T-cell (primary cell): ENCODE measurements around the gene RBM18. TPM values are rescaled to one million over a fixed set of nuclear protein-coding genes. Genes with fewer than 3 reads are reported as not detected.

Experiments used
- ATAC-seq, 4 experiments: fragments of 200-7000 bp in 3 of 4; fragments of 150-1000 bp in 1 of 4; cut with Tn5 transposase; replicated peaks in 1 of 4; 1 replicate in 3 of 4; 2 replicates in 1 of 4; pipeline ENCODE4 v1.10.0; 2021; ENCODE audit warnings: moderate library complexity in 3 of 4, mild to moderate bottlenecking in 2 of 4, moderate number of reproducible peaks in 1 of 4
- CTCF ChIA-PET, 2 donors: fragments of 300-600 bp; sonication (Branson Sonifier 250); formaldehyde crosslinking; loops; one replicate each; lab custom pipeline; 2022; ENCODE audit warnings: antibody characterized with exemption in 2 of 2; lab: Charles Lee
- POLR2A ChIA-PET, 2 donors: fragments of 300-600 bp; sonication (Branson Sonifier 250); formaldehyde crosslinking; loops; one replicate each; lab custom pipeline; 2022; ENCODE audit warnings: antibody characterized with exemption in 2 of 2; lab: Charles Lee
- DNase-seq, 35 experiments: peaks; one replicate each; pipeline versions ENCODE4 v3.0.0 to v3.0.0-alpha.2; 2013 to 2023
- H3K27ac ChIP-seq: one replicate; pipeline ENCODE4 v1.5.1; 2013; ENCODE audit warnings: low read length
- H3K27me3 ChIP-seq, 2 experiments: replicated peaks in 1 of 2; 1 replicate in 1 of 2; 2 replicates in 1 of 2; pipeline versions ENCODE4 v1.6.1 to v1.7.0; 2013; ENCODE audit warnings: low read length in 1 of 2, mixed read lengths in 1 of 2; ENCODE audit not compliant: control insufficient read depth in 2 of 2, insufficient read depth in 2 of 2; ENCODE audit errors: extremely low read depth in 1 of 2
- H3K36me3 ChIP-seq, 2 donors: 1 replicate in 1 of 2; 2 replicates in 1 of 2; pipeline versions ENCODE4 v1.6.1 to v1.7.0; 2013; ENCODE audit warnings: low read length in 1 of 2; ENCODE audit not compliant: control insufficient read depth in 2 of 2, insufficient read depth in 1 of 2; ENCODE audit errors: extremely low read depth in 1 of 2
- H3K4me1 ChIP-seq, 2 experiments: 1 replicate in 1 of 2; 2 replicates in 1 of 2; pipeline versions ENCODE4 v1.6.1 to v1.7.0; 2013; ENCODE audit warnings: low read length in 2 of 2, mixed read lengths in 1 of 2; ENCODE audit not compliant: insufficient read depth in 2 of 2, control insufficient read depth in 1 of 2; ENCODE audit errors: extremely low read depth in 1 of 2
- H3K4me3 ChIP-seq, 2 donors: 1 replicate in 1 of 2; 2 replicates in 1 of 2; pipeline versions ENCODE4 v1.5.1 to v1.7.0; 2013; ENCODE audit warnings: mild to moderate bottlenecking in 2 of 2, low read length in 1 of 2, moderate library complexity in 1 of 2; ENCODE audit not compliant: control insufficient read depth in 1 of 2; ENCODE audit errors: extremely low read depth in 1 of 2
- H3K9me3 ChIP-seq: 2 replicates; pipeline ENCODE4 v1.7.0; 2013
- H3K27ac Mint-ChIP-seq, 2 donors: one replicate each; pipeline ENCODE4 v1.8.0; 2020 to 2021; ENCODE audit warnings: mild to moderate bottlenecking in 2 of 2, mixed read lengths in 2 of 2
- H3K27me3 Mint-ChIP-seq, 2 donors: one replicate each; pipeline ENCODE4 v1.8.0; 2021 to 2022; ENCODE audit warnings: mixed read lengths in 2 of 2
- H3K36me3 Mint-ChIP-seq: one replicate; pipeline ENCODE4 v1.8.0; 2021; ENCODE audit warnings: mixed read lengths
- H3K4me1 Mint-ChIP-seq, 3 donors: one replicate each; pipeline ENCODE4 v1.8.0; 2020 to 2022; ENCODE audit warnings: mixed read lengths in 3 of 3, mild to moderate bottlenecking in 1 of 3
- H3K4me3 Mint-ChIP-seq, 3 donors: one replicate each; pipeline ENCODE4 v1.8.0; 2020 to 2022; ENCODE audit warnings: mild to moderate bottlenecking in 3 of 3, mixed read lengths in 3 of 3, moderate library complexity in 3 of 3
- H3K9me3 Mint-ChIP-seq, 3 donors: one replicate each; pipeline ENCODE4 v1.8.0; 2020 to 2022; ENCODE audit warnings: mixed read lengths in 3 of 3
- WGBS: methylation state at CpG from one replicate; pipeline ENCODE4 v1.1.5; 2013; ENCODE audit warnings: missing lambda C conversion rate; ENCODE audit not compliant: insufficient coverage; 5-methylcytosine and 5-hydroxymethylcytosine counted together
- total RNA-seq, 35 experiments: library from RNA in 6 of 35; stranded (reverse) in 6 of 35; fragments of 120-200 nt in 1 of 35; gene quantifications; one replicate each; pipeline versions ENCODE4 v1.2.1 to v1.2.4 and lab custom pipeline; 2013 to 2026

Gene RBM18
- total RNA-seq, 5 donors from 2014 or later (not counting 1 experiment from before 2014, with no cell fraction given) = 15.8 to 19.9 (median 17.5) TPM

DNA sequence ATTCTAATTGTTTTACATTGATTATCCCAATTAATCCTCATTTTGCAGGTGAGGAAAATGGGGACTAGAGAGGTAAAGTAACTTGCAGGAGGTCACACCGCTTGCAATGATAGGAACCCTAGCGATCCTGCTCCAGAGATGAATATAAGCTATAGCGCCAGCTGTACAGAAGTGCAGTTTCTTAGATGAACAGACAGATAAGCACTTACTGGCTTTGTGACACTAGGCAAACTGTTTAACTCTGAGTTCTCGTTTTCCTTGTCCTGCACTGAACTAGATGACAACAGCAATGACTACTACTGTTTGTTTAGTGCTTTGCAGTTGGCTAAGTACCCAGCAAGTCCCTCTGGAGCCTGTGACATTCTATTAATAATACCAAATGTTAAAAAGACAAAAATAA lies 47.0 kb downstream of the RBM18 start:
- no peak overlapping the region for H3K27ac Mint-ChIP-seq
- DNase-seq (no peak), ATAC-seq (no peak)
- H3K36me3 ChIP-seq = no peaks in the 10 kb centered on the region
- no peak overlapping the region for H3K27ac ChIP-seq
- H3K4me3 Mint-ChIP-seq = peak overlapping the region in 1 of 3 donors; percentile 71
- no peaks in the 10 kb centered on the region for H3K9me3 ChIP-seq
- H3K4me3 ChIP-seq = no peak overlapping the region
- POLR2A ChIA-PET = no interaction called here
- no peaks in the 10 kb centered on the region for H3K36me3 Mint-ChIP-seq
- peaks cover 3 to 39% of the 10 kb centered on the region in 2 experiments for H3K4me1 ChIP-seq
- no peaks in the 10 kb centered on the region for H3K9me3 Mint-ChIP-seq
- peaks cover 3 to 84% of the 10 kb centered on the region in 2 experiments for H3K27me3 ChIP-seq
- CTCF ChIA-PET = no interaction called here
- peaks cover 76 to 89% of the 10 kb centered on the region in 2 donors for H3K27me3 Mint-ChIP-seq
- WGBS = 14% methylated on average over 4 of the region's 4 CpGs
- peaks cover 36 to 45% (median 39%) of the 10 kb centered on the region in 3 donors for H3K4me1 Mint-ChIP-seq

DNA sequence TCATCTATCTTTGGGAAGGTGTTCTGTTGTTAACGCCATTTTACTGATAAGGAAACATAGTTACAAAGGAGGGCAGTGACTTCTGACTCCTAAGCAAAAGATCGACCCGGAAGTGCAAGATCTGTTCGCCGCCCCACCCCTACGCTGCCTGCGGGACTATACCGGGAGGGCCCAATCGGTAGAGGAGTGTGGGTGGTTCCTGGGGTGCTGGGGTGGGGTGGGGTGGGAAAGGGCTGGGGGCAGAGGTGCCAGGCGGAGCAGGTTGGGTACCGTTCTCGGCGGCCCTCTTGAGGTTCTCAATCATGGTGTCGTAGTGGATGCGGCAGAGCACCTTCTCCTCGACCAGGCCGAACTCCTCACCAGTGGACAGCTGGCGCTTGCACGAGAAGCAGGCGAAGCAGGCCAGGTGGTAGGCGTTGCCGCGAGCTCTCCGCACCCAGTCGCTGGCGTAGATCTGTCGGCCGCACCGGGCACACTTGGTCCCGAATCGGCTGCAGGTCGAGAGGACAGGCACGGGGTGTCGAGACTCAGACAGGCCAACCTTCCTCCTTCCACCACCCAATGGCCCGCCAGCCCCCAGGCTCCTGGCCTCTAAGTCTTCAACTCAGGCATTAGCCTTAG lies 47.7 kb downstream of the RBM18 start:
- ChIA-PET CTCF (no interaction called here), POLR2A (no interaction called here)
- H3K4me1 Mint-ChIP-seq = peaks cover 36 to 43% (median 41%) of the 10 kb centered on the region in 3 donors
- WGBS = 95% methylated on average over 23 of the region's 35 CpGs
- no peaks in the 10 kb centered on the region for H3K36me3 Mint-ChIP-seq
- Histone ChIP-seq H3K36me3 (no peaks in the 10 kb centered on the region), H3K27ac (no peak overlapping the region), H3K27me3 (peaks cover 2 to 83% of the 10 kb centered on the region in 2 experiments), H3K4me3 (no peak overlapping the region), H3K9me3 (no peaks in the 10 kb centered on the region), H3K4me1 (peaks cover 3 to 39% of the 10 kb centered on the region in 2 experiments)
- peaks cover 76 to 89% of the 10 kb centered on the region in 2 donors for H3K27me3 Mint-ChIP-seq
- H3K27ac Mint-ChIP-seq = no peak overlapping the region
- no peak overlapping the region for H3K4me3 Mint-ChIP-seq
- H3K9me3 Mint-ChIP-seq = no peaks in the 10 kb centered on the region
- ATAC-seq (no peak), DNase-seq (no peak)

DNA sequence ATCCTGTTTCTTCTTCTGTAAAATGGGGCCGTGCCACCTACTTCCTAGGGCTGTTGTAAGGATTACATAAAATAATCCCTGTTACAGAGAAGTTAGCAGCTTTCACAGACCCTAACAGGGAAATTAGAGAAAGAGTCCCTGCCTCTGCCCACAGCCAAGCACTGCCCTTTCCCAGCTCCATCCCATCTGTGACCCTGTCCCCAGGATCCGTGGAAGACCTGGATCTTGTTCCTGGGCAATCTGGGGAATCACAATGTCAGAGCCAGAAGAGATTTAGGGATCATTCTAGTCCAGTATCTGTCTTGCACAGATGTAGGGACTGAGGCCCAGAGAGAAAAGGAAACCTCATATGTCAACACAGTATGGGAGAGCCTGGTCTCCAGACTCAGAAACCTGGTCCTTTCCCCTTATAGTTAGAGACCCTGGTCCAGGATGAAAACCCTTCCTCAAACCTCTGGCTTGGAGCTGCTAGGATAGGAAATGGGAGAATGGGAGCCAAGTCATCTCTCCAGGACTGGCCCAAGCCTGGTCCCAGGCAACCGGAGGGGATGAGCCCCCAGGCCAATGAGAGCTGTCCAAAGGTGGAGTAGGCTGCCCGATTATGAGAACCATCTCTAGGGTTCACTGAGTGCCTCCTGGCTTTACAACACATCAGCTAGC lies 48.4 kb downstream of the RBM18 start:
- Mint-ChIP-seq H3K4me3 (no peak overlapping the region), H3K9me3 (no peaks in the 10 kb centered on the region), H3K4me1 (peaks cover 36 to 43% (median 41%) of the 10 kb centered on the region in 3 donors), H3K36me3 (no peaks in the 10 kb centered on the region), H3K27ac (no peak overlapping the region), H3K27me3 (peaks cover 76 to 89% of the 10 kb centered on the region in 2 donors)
- ATAC-seq = no peak
- ChIA-PET CTCF (interaction anchor here in 1 of 2 donors (0.6 kb wide), 1 partner anchor 69 kb away, joined by 4 read pairs; no protein-coding TSS in a partner anchor), POLR2A (no interaction called here)
- Histone ChIP-seq H3K27ac (no peak overlapping the region), H3K27me3 (peaks cover 0 to 83% of the 10 kb centered on the region in 2 experiments), H3K9me3 (no peaks in the 10 kb centered on the region), H3K4me1 (peaks cover 3 to 37% of the 10 kb centered on the region in 2 experiments), H3K36me3 (no peaks in the 10 kb centered on the region), H3K4me3 (no peak overlapping the region)
- no peak for DNase-seq
- 71% methylated on average over 1 of the region's 4 CpGs for WGBS

DNA sequence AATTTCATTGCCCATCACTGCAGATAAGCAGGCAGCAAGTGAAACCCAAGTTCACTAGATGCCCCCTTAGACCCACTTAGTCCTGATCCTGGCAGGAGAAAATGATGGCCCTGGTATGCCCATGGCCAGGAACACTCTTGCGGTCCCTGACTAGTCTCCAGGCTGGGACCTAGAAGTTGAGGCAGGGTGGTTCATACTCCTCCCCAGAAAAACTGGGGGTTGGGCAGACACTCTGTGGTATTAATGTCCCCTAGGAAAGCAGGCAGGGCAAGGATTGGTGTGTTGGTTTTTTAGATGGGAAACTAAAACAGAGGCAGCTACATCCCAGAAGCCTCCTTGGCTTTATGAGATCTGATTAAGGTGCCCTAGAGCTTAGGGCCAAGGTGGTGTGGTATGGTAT lies 49.0 kb downstream of the RBM18 start:
- POLR2A ChIA-PET = no interaction called here

DNA sequence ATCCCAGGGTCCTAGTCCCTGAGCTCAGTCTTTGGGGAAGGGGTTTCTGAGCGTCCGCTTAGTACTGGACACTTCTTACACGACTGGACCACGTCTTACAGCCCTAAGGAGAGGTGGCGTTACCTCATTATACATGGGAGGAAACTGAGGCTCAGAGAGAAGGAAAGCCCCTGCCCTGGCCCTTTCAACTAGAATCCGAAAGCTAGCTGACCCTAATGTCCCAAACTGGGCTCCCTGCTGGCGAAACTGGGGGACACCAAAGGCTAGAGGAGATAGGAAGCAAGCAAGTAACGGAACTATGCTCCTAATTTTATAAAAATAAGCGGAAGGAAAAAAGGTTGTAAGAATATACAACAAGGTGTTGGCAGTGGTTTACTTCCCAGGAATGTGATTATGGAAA lies 50.1 kb downstream of the RBM18 start:
- peaks cover 0 to 77% of the 10 kb centered on the region in 2 experiments for H3K27me3 ChIP-seq
- H3K4me3 ChIP-seq = no peak overlapping the region
- H3K36me3 ChIP-seq = no peaks in the 10 kb centered on the region
- POLR2A ChIA-PET = no interaction called here
- peaks cover 3 to 24% of the 10 kb centered on the region in 2 experiments for H3K4me1 ChIP-seq
- 93% methylated on average over 2 of the region's 9 CpGs for WGBS
- ATAC-seq (no peak), DNase-seq (no peak)
- Mint-ChIP-seq H3K27me3 (peaks cover 75 to 86% of the 10 kb centered on the region in 2 donors), H3K4me1 (peaks cover 27 to 30% (median 29%) of the 10 kb centered on the region in 3 donors), H3K9me3 (no peaks in the 10 kb centered on the region), H3K36me3 (no peaks in the 10 kb centered on the region), H3K4me3 (peak overlapping the region; percentile 41 to 74 (median 62)), H3K27ac (no peak overlapping the region)
- H3K27ac ChIP-seq = no peak overlapping the region
- CTCF ChIA-PET = no interaction called here
- no peaks in the 10 kb centered on the region for H3K9me3 ChIP-seq

More for the DNA sequence above, 49.0 kb downstream of the RBM18 start:
- no peak for ATAC-seq
- Histone ChIP-seq H3K4me1 (peaks cover 3 to 33% of the 10 kb centered on the region in 2 experiments), H3K4me3 (no peak overlapping the region), H3K27ac (no peak overlapping the region), H3K36me3 (no peaks in the 10 kb centered on the region), H3K9me3 (no peaks in the 10 kb centered on the region), H3K27me3 (peaks cover 0 to 79% of the 10 kb centered on the region in 2 experiments)
- Mint-ChIP-seq H3K36me3 (no peaks in the 10 kb centered on the region), H3K27ac (no peak overlapping the region), H3K4me1 (peaks cover 36 to 41% (median 39%) of the 10 kb centered on the region in 3 donors), H3K9me3 (no peaks in the 10 kb centered on the region), H3K27me3 (peaks cover 76 to 90% of the 10 kb centered on the region in 2 donors), H3K4me3 (no peak overlapping the region)
- CTCF ChIA-PET = interaction anchor here in 1 of 2 donors (0.6 kb wide), 1 partner anchor 70 kb away, joined by 4 read pairs; no protein-coding TSS in a partner anchor
- WGBS = 100% methylated on average over 1 of the region's 1 CpG
- DNase-seq = no peak

DNA sequence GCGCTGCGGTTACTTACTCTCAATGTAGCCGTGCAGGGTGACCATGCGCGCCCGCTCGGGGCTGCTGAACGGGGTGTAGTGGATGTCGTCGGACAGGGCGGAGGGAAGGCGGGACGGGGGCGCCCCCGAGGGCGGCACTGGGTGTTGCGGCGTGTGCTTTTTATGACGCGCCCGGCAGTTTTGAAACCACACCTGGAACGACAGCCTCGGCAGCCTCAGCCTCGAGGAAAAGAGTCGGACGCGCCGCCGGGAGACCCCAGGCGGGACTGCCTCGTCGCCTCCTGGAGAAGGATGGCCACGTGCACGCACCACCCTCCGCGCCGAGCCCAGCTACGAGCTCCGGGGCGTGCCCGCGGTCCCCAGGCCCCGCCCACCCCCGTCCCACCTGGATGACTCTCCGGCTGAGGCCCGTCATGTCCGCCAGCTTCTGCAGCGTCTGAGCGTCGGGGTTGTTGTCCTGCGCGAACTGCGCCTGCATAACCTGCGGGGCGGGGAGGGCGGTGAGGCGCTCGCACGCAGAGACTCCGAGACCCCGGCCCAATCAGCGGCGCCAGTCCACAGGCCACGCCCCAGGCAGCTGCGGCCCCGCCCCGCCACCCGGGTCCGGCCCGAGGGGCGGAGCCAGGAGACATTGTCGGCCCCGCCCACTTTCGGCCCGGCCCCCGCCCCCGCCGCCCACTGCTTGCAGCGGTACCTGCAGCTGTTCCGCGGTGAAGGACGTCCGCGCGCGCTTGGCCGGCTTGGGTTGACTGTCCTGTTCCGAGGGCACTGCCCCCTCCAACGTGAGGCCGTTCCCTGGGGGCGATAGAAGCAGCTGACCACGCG lies 50.8 kb downstream of the RBM18 start:
- Mint-ChIP-seq H3K9me3 (no peaks in the 10 kb centered on the region), H3K4me3 (peak overlapping the region; percentile 41 to 74 (median 62)), H3K4me1 (peaks cover 20 to 23% (median 21%) of the 10 kb centered on the region in 3 donors), H3K27ac (no peak overlapping the region), H3K27me3 (peaks cover 74 to 80% of the 10 kb centered on the region in 2 donors), H3K36me3 (no peaks in the 10 kb centered on the region)
- no peaks in the 10 kb centered on the region for H3K36me3 ChIP-seq
- ChIA-PET POLR2A (no interaction called here), CTCF (no interaction called here)
- H3K4me3 ChIP-seq = peak overlapping the region; percentile 31 to 57
- no peak overlapping the region for H3K27ac ChIP-seq
- peak in 28 of 35 experiments; percentile 6 to 58 (median 22) for DNase-seq
- peaks cover 3 to 17% of the 10 kb centered on the region in 2 experiments for H3K4me1 ChIP-seq
- no peaks in the 10 kb centered on the region for H3K9me3 ChIP-seq
- H3K27me3 ChIP-seq = peaks cover 0 to 75% of the 10 kb centered on the region in 2 experiments
- 6% methylated on average over 89 of the region's 93 CpGs for WGBS
- peak; percentile 70 to 88 (median 72) for ATAC-seq
